Fibroblast of skin of abdomen (primary cell): ENCODE measurements around the gene WDR45B.
A peak's percentile ranks its signal among the peaks of the same experiment; 100 is the strongest.
"Not testable (repeated sequence)": the region's sequence is repeated elsewhere in the genome, so short reads cannot be mapped to it uniquely, and the experiment has no call there.

Experiments
- DNase-seq: peaks from one replicate; pipeline ENCODE4 v3.0.0-alpha.2; 2013

Gene WDR45B

GRCh38 chr17:82655523-82655922 lies 7.3 kb upstream of the WDR45B start:
- DNase-seq = no peak

- DNase-seq = no peak
Measured at GRCh38 chr17:82655038-82655479, 6.8 kb upstream of the WDR45B start.

GRCh38 chr17:82654611-82655010 lies 6.4 kb upstream of the WDR45B start:
- DNase-seq = not testable (repeated sequence)

GRCh38 chr17:82653651-82654528 lies 5.6 kb upstream of the WDR45B start:
- no peak for DNase-seq

GRCh38 chr17:82650723-82651122 lies 2.5 kb upstream of the WDR45B start:
- DNase-seq = no peak

- DNase-seq = no peak
Measured at GRCh38 chr17:82649501-82650261, 1.4 kb upstream of the WDR45B start.

GRCh38 chr17:82648742-82649331 lies 593 bp upstream of the WDR45B start:
- DNase-seq = no peak

GRCh38 chr17:82647593-82648164 lies 565 bp downstream of the WDR45B start:
- no peak for DNase-seq

GRCh38 chr17:82645516-82645915 lies 2.7 kb downstream of the WDR45B start:
- peak; percentile 19 for DNase-seq

GRCh38 chr17:82644148-82644547 lies 4.1 kb downstream of the WDR45B start:
- no peak for DNase-seq

GRCh38 chr17:82642022-82642421 lies 6.2 kb downstream of the WDR45B start:
- DNase-seq = no peak

GRCh38 chr17:82640036-82640435 lies 8.2 kb downstream of the WDR45B start:
- no peak for DNase-seq

GRCh38 chr17:82639628-82640027 lies 8.6 kb downstream of the WDR45B start:
- no peak for DNase-seq

GRCh38 chr17:82638183-82638773 lies 10.0 kb downstream of the WDR45B start:
- DNase-seq = peak; percentile 21

GRCh38 chr17:82636626-82637598 lies 11.3 kb downstream of the WDR45B start:
- no peak for DNase-seq

- DNase-seq = no peak
Measured at GRCh38 chr17:82633343-82633742, 14.9 kb downstream of the WDR45B start.

GRCh38 chr17:82632451-82632850 lies 15.8 kb downstream of the WDR45B start:
- no peak for DNase-seq

GRCh38 chr17:82631544-82631943 lies 16.7 kb downstream of the WDR45B start:
- DNase-seq = no peak

GRCh38 chr17:82630212-82630611 lies 18.0 kb downstream of the WDR45B start:
- DNase-seq = no peak

GRCh38 chr17:82629748-82630147 lies 18.5 kb downstream of the WDR45B start:
- no peak for DNase-seq

GRCh38 chr17:82627405-82627804 lies 20.8 kb downstream of the WDR45B start:
- DNase-seq = no peak
